HG02884 (cell line): ENCODE measurements around the gene FNBP1.
"Not testable (repeated sequence)": the region's sequence is repeated elsewhere in the genome, so short reads cannot be mapped to it uniquely, and the experiment has no call there.

ENCODE experiments used
- ATAC-seq: cut with Tn5 transposase; IDR thresholded peaks from one replicate; pipeline ENCODE4 v1.9.1; 2021; ENCODE audit warnings: mild to moderate bottlenecking, moderate library complexity; ENCODE audit not compliant: unreplicated experiment

The FNBP1 gene

DNA sequence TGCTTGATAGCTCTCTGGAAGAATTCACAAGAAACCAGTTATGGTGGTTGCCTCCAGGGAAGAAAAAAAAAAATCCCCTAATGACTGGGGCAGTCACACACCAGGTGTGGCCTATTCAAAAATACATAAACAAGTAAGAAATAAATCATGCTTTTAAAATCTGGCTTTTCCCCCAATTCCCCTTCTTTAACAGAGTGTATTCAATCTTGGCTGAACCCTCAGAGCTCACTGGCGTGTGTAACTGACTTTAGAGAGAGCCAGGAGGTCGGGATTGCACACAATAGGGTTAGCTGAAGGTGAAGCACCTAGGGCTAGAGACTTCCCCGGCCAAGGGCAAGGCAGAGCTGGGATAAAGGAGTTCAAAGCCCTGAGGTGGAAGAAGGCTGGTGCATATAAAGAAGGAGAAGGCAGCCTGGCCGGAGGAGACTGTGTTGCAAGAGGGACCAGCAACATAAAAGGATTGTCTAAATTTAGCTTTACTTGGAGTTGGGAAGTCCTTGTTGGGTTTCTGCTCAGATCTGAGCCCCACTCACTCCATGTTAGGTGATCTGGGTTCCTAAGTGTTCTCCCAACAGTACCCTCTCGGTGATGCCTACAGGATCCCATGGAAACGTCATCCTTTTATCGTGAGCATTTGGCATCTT, 19.7 kb downstream of the FNBP1 start:
- ATAC-seq: peak; percentile 44

- no peak for ATAC-seq
Measured at GRCh38 chr9:130022566-130023143, 20.3 kb downstream of the FNBP1 start.

GRCh38 chr9:130021842-130022241, 21.1 kb downstream of the FNBP1 start:
- ATAC-seq: not testable (repeated sequence)

DNA sequence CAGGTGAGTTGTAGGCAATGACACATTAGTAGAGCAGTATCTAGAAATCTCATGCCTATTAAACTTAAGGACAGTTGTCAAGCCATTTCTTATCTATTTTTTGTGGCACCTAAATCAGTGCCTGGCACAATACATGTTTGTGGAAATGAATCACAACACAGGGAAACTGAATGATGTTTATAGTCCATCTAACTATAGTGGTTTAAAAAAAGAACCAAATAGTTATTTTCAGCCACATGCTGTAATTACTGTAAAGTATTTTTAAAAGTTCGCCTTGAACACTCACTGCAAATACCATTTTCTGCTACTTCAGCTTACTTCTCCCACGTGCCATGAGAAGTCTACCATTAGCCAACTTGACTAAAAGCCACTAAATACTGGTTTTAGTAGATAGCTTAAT, 21.9 kb downstream of the FNBP1 start:
- no peak for ATAC-seq

- ATAC-seq: no peak
Measured at GRCh38 chr9:130020618-130021017, 22.4 kb downstream of the FNBP1 start.

DNA sequence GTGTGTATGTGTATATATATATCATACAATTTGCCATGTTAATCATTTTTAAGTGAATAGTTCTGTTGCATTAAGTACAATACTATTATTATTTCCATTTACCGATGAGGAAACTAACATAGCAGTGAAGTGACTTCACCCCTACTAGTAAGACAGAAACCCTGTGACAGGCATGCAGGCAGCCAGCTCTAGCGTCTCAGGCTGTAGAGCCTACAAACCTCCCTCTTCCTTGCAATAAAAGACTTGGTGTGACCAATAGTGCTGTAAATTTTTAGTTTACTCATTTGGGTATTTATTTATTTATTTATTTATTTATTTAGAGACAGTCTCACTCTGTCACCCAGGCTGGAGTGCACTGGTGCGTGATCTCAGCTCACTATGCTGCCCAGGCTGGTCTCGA, 24.7 kb downstream of the FNBP1 start:
- no peak for ATAC-seq

DNA sequence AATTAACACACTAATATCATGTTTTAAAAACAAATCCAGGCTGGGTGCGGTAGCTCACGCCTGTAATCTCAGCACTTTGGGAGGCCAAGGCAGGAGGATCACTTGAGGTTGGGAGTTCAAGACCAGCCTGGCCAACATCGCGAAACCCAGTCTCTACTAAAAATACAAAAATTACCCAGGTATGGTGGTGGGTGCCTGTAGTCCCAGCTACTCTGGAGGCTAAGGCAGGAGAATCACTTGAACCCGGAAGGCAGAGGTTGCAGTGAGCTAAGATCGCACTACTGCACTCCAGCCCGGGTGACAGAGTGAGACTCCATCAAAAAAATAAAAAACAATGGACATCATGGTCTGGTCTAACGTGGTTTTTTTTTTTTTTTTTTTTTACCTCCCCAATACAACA, 25.5 kb downstream of the FNBP1 start:
- not testable (repeated sequence) for ATAC-seq

GRCh38 chr9:130017076-130017475, 25.9 kb downstream of the FNBP1 start:
- no peak for ATAC-seq

- no peak for ATAC-seq
Measured at GRCh38 chr9:130015353-130016019, 27.5 kb downstream of the FNBP1 start.

DNA sequence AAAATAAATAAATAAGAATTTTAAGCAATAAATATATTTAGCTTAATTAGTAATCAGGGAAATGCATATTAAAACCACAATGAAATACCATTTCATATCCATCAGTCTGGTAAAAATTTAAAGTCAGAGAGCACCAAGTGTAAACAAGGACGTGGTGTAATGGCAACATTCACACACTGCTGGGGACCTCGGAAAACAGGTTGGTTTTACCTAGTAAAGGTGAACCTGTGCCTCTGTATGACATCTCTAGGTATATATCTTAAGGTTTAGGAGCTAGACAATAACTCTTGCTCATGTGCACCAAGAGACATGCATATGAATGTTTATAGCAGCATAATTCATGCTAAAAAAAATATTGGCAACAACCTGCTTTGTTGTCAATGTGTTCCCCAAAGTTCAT, 29.7 kb downstream of the FNBP1 start:
- no peak for ATAC-seq

DNA sequence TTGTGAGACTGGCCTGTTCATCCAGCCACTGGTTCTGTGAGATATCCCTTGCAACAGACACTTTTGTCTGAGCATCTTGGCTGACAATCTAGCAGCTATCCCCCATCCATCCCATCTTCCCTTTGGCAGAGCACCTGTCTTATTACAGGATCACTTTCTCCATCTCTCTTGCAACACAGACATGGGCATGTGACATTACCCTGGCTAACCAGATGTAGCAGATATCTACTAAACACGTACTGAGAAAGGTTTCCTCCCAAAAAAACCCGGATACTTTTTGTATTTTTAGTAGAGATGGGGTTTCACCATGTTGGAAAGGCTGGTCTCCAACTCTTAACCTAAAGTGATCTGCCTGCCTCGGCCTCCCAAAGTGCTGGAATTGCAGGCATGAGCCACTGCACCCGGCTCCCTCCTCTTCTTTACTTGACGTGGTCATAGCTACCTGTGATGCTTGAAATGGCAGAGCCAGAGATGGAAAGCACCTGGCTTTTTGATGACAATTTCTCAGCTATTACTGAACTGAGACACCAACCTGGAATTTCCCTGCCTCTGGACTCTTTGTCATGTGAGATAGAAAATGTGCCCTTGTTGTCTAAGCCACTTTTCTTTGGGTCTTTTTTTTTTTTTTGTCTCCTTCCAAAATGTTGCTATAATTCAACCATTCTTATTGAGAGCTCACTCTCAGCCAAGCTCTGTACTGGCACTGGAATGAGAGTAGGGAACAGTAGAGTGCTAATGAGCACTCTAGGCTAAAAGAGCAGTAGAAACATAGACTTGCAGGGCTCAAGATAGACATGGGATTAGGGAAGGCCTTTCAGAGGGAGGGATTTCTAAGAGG, 32.6 kb downstream of the FNBP1 start:
- no peak for ATAC-seq

DNA sequence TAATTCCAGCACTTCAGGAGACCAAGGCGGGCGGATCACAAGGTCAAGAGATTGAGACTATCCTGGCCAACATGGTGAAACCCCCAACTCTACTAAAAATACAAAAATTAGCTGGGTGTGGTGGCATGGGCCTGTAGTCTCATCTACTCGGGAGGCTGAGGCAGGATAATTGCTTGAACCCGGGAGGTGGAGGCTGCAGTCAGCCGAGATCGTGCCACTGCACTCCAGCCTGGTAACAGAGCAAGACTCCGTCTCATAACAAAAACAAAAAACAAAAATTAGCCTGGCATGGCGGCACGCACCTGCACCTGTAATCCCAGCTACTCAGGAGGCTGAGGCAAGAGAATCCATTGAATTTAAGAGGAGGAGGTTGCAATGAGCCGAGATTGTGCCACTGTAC, 33.4 kb downstream of the FNBP1 start:
- not testable (repeated sequence) for ATAC-seq

DNA sequence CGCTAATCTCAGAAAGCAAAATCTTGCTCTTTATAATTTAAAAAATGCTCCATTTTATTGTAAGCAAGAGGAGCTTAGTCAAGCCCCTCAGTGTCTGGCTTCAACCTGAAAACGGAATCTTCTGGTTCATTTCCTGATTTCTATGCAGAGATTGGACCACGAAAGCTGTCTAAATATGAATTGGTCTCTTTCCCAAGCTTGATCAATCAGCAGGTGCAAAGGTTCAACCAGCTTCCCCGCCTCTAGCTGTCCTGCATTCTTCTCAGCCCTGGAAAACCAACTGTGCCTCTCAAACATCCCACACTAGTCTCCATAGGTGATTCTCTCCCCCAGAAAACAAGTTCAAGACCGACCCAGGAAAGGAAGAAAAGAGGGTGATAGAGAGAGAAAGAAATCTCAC, 34.5 kb downstream of the FNBP1 start:
- ATAC-seq: no peak

GRCh38 chr9:130006952-130007351, 36.0 kb downstream of the FNBP1 start:
- not testable (repeated sequence) for ATAC-seq

DNA sequence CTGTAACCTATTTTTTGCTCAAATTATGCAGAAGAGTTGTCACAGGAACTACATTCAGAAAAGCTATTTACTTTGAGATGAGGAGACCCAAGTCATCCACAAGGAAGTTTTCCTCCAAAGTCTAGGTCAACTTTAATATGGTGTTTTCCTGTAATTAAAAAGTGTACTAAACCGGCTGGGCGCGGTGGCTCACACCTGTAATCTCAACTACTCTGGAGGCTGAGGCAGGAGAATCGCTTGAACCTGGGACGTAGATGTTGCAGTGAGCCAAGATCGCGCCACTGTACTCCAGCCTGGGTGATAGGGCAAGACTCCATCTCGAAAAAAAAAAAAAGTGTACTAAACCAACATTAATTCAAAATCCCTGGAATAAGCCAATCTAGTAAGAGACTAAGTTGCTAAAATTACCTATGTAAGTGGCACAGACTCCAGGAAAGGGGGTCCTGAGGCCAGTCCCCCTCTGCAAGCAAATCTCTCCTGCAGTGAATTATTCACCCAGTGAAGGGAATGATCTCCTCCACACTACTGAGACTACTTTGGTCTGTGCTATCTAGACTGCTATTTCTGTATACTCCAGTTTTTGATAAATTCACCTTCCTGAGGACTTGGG, 38.9 kb downstream of the FNBP1 start:
- no peak for ATAC-seq

DNA sequence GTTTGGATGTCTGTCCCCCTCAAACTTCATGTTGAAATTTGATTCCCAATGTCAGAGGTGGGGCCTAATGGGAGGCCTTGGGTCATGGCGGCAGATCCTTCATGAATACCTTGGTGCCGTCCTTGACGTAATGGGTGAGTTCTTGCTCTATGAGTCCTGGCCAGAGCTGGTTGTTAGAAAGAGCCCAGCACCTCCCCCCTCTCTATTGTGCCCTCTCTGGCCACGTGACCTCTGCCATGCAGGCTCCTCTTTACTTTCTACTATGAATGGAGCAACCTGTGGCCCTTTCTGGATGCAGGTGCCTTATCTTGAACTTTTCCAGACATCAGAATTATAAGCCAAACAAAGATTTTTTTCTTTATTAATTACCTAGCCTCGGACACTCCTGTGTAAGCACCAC, 40.7 kb downstream of the FNBP1 start:
- no peak for ATAC-seq

GRCh38 chr9:130001190-130001589, 41.8 kb downstream of the FNBP1 start:
- no peak for ATAC-seq

- ATAC-seq: no peak
Measured at GRCh38 chr9:129999141-129999510, 43.9 kb downstream of the FNBP1 start.

GRCh38 chr9:129998491-129999140, 44.4 kb downstream of the FNBP1 start:
- no peak for ATAC-seq

GRCh38 chr9:129997706-129998105, 45.3 kb downstream of the FNBP1 start:
- ATAC-seq: not testable (repeated sequence)
